Islet of Langerhans (tissue), 1 donor: ENCODE data around the gene AOPEP.
"Not testable (repeated sequence)": the region's sequence is repeated elsewhere in the genome, so short reads cannot be mapped to it uniquely, and the experiment has no call there.

Source experiments
- FAIRE-seq: peaks from one replicate; lab custom pipeline; 2011; peaks lifted over from hg19 to GRCh38; lab: Jason Lieb, UNC

AOPEP gene

DNA sequence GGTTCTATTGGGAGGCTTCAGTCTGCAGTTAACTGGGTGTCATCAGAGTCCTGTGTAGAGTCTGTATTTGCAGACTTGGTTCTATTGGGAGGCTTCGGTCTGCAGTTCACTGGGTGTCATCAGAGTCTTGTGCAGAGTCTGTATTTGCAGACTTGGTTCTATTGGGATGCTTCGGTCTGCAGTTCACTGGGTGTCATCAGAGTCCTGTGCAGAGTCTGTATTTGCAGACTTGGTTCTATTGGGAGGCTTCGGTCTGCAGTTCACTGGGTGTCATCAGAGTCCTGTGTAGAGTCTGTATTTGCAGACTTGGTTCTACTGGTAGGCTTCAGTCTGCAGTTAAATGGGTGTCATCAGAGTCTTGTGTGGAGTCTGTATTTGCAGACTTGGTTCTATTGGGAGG, 239.5 kb downstream of the AOPEP start:
- FAIRE-seq, result not testable (repeated sequence)

DNA sequence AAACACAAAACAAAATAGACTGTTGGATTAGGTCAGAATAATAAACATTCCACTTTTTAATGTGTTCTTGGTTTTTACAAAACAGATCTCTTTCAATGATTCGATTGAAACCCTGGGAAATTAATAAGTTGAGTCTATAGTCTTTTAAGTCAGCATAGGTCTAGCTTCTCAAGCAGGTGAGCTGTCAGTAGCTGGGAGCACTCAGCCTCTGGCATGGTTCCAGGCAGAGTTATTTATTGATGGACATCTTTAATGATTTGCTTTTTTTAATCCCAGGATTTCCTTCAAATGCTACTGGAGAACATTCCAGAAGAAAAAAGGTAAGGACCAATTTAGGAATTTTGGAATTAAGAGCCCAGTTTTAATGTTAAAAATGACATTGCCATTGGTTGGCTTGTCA, 241.0 kb downstream of the AOPEP start:
- FAIRE-seq, result peak; percentile 77

DNA sequence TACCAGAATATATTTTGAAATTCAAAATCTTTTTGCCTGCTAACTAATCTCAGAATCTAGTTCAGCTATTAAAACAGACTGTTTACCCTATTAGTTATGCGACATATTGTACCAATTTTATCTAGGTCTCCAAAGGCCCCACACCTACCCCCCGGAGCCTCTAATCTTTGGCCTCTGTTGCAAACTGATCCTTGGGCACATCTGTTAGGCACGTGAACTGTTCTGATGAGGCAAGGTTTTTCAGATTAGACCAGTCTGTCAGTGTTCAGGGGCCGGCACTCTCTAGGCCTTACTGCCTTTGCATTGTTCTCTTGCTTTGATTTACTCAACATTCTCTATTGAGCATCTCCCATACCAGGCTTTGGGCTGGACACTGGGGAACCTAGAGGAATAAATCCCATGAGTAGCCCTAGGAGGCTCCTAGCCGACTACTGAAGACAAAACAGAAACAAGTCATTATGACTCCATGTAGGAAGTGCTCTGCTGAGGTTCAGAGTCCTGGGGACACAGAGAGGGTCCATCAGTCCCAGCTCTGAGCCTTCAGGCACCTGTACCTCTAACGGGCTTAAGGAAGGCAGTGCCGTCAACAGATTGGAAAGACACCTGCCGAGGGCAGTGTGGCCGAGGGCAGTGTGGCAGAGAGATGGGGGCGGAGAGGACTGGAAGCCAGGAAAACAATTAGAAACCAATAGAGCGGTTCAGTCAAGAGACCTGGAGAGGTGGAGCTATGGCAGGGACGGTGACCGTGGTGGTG, 245.1 kb downstream of the AOPEP start:
- peak; percentile 24 for FAIRE-seq

DNA sequence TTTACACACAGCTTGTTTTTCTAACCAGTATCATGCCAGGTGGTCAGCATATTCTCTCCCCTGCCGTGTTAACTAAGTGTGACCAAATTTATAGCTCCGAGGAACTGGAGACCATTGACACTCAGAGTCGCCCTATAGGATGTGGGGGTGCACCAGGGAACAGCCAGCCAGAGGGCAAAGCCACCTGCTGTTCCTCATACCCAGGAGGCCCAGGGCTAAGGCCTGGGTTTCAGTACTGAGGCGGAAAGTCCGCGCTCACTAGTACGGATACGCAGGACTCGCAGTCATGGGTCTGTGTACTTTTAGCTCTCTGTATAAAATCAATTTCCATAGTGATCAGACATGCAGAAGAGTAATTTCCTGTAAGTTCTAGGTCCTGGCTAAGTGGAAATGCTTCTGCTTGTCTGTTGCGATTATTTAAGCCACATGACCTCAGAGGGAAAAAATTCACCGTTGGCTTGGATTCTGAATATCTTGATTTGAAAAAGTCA, 247.0 kb downstream of the AOPEP start:
- FAIRE-seq, result no peak

DNA sequence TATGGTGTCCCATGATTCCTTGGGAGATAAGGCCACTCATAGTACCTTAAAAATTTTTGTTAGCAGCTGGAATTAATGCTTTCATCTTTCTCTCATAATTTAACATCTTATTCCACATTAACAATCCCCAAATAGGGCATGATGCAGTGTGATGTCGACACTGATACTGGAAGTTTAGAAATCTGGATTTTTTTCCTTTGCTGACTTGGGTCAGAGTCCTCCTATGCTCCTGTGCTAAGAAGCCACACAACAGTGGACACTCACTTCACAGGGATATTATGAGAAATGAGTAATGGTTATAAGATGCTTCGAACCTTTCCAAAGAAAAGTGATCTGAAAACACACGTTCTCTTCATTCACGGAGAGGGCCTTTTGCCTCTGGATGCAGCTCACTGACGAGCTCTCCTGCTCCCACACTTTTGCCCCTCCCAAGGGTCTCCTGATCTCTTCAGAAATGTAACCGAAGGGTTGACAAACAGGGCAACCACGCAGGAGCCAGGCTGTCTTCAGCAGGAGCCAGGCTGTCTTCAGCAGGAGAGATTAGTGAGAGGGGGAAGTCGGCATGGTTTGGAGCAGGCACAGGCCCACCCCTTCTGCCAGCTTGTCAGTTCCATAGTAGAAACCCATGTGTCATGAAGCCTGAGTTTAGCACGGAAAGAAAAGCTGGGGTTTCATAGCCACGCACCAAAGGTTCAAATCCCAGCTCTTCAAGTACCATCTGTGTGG, 247.8 kb downstream of the AOPEP start:
- FAIRE-seq, result no peak

DNA sequence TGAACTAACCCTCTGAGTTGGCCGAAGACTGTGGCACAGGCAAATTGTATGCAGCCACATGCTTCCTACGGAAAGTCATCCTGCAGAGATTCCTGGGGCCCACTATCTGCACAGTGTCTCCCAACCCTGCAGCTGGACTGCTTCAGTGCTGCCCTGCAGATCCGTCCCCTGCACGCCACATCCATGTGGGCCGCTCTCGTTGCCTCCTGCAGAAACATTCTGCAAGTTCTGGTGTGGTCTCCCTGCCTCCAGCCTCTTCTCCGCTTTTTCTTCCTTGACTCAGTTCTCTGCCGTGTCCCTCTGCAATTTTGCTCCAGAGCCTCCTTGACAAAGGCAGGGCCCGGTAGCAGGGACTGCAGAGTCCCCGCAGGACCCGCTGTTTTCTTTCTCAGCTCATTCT, 249.0 kb downstream of the AOPEP start:
- no peak for FAIRE-seq

DNA sequence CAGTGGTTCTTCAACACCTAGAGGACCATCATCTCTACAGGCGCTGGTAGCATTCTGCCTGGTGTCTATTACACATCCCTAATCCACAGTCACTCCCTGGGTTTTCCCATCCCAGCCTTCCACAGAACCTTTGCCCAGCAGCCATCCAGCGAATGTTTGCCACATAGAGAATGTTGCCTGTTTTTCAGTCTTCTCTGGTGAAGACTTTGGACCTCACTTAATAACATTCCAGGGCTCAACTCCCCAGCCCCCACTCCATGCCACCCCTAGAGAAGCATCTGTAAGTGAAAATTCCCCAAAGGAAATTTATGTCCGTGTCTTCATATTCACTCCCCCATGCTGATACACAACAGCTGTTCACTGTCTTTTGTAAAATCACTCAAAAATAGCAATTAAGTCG, 249.6 kb downstream of the AOPEP start:
- FAIRE-seq, result no peak

DNA sequence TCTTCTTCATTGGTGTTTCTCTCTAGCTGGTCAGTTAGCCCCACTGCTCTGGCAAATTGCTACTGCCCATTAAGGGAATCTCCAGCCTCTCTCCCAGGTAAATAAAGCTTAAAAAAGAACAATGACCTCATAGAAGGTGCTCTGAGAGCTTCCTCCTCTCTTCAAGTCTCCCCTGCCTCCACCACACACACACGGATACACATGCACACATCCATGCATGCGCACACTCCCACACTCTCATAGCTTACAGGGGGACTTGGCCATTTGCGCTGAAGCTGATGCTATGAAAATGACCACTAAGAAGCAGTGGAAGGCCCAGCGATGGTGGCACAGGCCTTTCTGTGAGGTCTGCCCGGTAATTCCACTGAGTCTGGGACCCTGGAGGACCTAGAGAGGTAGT, 250.9 kb downstream of the AOPEP start:
- peak; percentile 5 for FAIRE-seq

DNA sequence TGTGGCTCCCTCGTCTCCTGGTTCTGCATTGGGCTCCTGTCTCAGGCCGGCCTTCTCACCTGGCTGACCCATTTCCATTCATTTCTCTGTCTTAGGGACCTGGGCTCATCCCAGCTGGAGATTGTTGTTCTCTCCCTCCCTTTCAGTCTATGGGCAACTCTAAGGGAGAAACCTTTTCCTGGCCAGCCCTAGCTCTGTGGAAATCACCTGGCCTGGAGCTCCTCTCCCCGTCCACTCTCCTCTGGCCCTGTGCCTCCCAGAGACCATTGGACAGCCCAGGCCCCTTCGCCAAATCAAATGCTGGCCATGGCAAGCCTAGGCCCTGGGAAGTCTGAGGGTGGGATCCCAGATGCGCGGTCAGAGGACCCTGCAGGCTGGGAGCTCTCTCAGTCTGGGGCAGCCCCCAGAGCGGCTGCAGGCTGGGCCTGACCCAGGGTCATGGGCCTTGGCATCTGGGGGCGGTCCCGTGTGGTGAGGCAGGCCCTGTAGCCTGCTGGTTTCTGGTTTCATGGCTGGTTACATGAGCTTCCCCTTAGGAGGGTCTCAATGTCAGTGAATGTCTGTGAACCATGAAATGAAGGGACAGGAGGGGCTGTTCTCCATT, 253.5 kb downstream of the AOPEP start:
- no peak for FAIRE-seq

DNA sequence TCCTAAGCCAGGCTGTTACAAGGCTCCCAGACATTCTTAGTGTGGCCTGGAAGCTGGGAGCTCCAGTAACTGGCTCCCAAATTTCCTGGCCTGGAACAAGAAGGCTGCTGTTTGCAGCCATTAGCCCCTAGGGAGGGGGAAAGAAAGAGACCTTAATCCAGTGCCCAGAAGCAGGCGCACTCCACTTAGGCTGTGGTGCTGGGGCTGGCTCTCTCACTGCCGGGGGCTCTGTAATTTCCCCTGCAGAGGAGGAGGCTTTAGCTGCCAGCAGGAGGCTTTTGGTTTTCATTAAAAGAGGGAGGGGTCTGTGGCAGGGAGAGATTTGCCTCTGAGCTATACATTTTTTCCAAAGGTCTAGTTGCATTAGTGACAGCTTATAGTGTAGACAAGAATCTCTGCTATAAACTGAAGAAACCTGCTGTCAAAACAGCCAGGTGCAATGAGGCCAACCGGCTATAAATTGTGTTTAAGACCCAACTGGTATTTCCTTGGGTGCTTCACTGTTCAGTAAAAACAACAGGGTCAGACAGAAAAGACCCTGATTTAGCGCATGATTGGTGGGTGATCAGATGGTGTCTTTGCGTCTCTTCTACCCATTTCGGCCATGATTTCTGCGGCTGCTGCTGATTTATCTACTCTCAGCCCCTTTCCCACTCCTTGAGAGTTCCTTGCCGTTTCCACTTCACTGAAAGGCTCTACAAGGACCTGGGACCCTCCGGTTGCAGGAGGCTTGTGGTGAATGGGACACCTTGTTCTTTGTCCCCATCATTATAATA, 254.6 kb downstream of the AOPEP start:
- no peak for FAIRE-seq

DNA sequence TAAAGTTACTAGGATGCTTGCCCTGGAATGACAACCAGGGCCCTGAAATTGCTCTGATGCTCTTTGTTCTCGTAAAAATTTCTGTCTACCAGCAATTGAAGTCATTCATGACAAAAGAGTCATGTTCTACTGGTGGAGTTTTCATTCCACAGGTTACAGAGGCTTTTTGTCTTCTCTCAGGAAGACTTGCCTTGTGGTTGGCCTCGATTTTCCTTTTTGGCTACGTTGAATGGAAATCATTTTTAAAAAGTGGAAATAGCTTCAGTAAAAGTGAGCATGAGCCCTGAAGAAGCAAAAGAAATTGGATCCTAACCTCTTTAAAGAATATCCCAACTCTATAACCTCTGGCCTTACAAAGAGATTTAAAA, 255.2 kb downstream of the AOPEP start:
- no peak for FAIRE-seq

DNA sequence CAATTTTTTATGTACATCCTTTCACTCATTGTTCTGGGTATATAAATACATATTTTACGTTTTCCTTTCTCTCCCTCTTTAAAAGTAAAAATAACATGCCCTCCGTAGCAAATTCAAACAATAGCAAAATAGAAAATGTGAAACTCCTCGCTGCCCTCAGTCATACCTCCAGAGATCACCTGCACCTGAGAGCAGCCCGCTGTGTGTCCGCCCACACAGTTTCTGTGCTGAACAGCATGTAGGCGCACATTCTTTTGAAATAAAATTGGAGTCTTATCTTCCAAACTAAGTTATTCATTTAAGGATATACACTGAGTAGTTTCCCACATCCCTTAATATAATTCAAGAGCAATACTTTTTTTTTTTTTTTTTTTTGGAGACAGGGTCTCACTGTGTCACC, 255.7 kb downstream of the AOPEP start:
- FAIRE-seq, result no peak

DNA sequence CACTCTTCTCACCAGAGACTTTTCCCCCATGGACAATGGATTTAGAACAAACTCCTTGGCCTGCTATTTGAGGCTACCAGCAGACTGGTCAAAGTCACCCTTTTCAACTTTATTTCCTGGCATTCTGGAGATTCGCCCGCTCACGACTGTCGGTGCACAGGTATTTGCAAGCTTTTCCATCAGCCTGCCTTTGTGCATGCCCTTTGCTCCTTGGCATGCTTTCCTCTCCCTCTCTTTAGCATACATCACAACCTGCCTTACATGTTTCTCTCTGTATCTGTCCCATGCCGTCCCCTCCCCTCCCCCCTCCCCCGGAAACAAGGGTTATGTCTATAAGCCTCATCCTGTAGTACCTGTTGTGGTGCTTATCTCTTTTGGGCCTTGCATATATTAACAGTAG, 257.1 kb downstream of the AOPEP start:
- FAIRE-seq, result no peak

DNA sequence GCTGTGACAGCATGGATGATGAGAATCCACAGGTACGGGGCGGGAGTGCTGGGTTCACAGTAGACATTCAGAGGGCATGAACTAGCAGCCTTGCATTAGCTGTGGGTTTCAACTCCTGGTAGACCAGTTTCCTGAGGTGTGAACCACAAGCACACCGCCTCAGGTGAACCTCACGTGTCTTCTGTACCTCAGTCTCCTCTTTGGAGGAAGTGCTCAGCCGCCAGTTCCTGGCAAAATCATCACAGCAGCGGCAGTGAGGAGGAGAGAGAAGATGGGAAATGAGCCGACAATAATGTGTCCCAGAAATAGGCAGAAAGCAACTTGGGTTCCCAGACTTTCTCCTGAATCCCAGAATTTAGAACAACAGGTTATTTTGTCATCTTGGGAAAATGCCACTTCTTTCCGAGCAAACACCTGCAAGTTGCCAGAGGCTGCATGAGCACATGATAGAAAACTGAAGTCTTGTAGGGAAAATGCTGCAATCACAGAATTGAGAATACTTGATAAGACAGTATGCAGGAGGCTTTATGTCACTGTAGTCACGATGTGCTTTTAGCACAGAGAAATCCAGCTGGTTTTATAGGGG, 258.5 kb downstream of the AOPEP start:
- FAIRE-seq, result no peak

DNA sequence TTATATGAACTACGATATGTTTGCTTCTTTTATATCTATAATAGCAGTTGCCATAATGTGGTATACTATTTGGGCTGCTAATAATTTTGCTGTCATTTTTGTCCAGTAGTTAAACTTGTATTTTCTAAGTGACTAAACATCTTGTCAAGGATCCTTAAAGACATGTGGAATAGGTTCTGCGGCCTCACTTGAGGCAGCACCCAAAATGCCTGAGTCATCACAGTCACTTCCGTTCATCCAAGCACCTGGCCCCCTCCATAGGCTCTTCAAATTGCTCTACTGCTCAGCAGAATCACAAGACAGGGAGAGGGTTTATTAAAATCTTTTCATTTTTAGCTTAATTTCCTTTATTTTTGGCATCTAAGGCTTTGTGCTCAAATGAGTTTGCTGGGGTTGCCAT, 259.1 kb downstream of the AOPEP start:
- no peak for FAIRE-seq

DNA sequence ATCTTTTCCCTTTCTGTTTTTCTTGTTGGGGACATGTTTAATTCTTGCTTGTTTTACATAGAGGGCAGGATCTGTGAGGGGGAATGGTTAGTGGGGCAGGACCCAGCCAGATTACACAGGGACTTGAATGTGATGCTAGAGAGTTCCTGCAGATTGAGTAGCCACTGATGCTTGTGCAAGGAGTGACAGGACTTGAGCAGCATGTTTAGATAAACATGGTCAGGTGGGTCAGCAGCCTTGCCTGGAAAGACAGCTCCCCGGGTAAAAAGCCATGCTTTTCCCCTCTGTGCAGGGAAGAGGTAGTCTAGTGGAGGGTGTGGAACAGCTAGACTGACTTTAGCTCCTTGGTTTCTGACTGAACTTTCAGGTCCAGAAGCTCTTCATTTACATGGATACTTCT, 261.2 kb downstream of the AOPEP start:
- FAIRE-seq, result no peak

DNA sequence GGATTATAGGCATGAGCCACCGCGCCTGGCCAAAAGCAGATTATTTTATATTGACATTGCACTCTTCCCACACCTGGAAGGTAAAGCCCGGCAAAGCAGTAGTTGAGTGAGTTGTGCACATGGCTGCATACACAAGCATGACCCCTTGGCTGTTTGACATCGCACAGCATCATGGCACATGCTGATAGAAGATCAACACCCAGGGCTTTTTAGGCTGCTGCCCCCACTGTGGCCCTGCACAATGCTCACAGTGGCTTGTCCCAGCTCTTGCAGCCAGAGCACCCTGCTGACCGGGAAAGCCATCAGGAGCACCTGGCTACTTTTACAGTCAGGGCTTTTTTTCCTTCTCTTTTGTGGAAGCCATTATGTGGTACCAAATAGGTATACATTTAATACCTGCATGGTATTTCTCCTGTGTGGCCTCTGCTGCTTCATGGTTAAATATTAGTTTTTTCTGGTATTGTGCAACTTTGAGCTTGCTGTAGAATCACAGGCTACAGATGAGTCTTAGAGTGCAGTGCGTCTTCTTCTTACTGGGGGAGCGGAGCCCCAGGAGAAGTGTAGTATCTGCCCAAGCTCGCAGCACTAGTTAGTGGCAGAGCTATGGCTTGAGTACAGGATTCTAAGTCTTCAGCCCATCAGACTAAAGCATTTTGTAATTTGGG, 264.5 kb downstream of the AOPEP start:
- FAIRE-seq, result no peak

DNA sequence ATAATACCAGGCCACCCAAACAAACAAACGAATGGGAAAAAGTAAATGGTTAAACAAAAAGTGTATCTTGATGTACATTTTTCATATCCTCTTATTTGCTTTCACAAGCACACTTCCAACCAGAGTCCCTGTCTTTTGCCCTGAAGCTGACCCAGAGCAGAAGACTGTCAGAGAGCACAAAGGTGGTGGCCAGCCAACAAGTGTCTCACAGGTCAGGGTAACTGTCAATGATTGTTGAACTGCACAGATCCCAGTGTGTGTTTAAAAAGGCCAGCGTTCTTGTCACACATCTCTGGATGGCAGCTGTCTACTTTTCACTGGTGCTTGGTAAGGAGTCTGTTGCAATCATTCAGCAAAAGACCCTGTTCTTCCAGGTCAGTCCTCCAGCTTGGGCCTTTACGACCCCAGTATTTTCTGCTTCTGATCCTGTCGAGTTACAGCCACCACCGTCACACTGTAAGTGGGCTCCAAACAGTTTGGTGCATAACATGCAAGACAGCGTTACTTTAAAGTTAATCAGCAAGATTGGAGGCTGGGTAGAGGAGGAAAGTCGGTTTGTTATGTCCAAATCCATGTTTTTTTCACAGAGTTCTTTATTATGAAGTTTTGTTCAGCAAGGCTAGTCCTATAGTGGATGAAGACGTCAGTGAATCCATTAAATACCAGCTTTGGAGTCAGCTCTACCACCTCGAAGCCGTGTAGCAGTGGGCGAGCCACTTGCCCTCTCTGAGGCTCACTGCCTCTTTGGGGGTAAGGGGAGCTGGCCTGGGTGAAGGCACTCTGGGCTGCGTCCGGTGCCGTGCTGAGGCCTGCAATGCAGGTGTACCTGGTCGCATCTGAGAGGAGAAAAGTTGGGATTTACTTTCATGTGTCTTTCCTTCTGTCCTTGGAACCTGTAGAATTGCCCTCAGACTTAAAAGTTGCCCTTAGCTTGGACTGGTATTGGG, 265.7 kb downstream of the AOPEP start:
- no peak for FAIRE-seq

DNA sequence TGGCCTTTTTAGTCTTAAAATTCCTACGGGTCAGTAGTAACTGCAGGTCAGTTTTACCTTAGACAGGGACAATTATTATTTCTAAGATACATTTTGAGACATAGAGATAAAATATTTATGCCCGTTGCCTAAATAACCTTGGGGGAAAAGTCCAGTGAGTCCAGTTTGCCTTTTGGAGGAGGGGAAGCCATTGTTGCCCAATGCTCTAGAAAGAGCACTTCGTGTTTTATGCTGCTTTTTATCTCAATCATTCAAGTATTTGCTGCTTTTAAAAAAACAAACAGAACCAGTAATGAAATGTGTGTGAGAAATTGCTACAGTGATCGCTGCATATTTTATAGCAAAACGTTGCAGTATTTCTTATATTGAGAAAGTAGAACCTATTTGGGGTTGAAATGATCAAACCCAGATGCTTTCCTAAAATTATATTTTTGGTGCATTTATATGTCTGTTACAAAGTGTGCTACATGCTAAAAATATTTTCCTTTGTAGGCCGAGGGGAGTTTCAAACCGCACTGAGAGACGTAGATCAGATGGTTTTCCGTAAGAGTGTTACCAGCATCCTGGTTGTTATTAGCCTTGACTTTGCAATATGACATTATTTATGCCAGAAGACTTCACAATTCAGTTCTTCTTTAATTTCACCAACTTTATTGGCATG, 266.8 kb downstream of the AOPEP start:
- no peak for FAIRE-seq

DNA sequence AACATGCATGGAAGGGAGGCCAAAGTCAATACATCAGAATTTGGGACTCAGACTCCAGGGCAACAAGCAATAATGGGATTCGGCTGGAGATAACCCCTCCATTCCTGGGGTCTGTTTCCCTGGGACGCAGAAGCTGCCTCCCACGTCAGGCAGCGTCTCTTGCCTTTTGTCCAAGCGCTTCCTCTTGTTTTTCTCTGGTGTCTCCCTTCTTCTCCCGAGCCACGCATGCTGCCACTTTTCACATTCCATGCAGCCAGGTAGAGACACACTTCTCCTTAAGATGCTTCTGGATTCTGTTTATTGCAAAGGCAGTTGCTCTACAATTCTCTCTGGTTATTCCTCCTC, 267.3 kb downstream of the AOPEP start:
- no peak for FAIRE-seq
